Common myeloid progenitor, CD34-positive (primary cell): ENCODE data around the gene CDC42EP4.

Experiments
- CTCF ChIA-PET: fragments of 350-600 bp; sonication (Branson Sonifier 250); formaldehyde crosslinking; loops from one replicate; lab custom pipeline; 2021; ENCODE audit warnings: antibody characterized with exemption; lab: Charles Lee
- POLR2A ChIA-PET: fragments of 350-600 bp; sonication (Branson Sonifier 250); formaldehyde crosslinking; loops from one replicate; lab custom pipeline; 2021; ENCODE audit warnings: antibody characterized with exemption; lab: Charles Lee
- DNase-seq, 3 donors: peaks; one replicate each; pipeline versions ENCODE4 v3.0.0 to v3.0.0-alpha.2; 2013
- H3K27ac ChIP-seq, 2 experiments: 1 replicate in 1 of 2; 2 replicates in 1 of 2; pipeline ENCODE4 v1.7.0; 2013; ENCODE audit warnings: inconsistent platforms in 2 of 2, low read length in 2 of 2, mild to moderate bottlenecking in 2 of 2, low read depth in 1 of 2, moderate library complexity in 1 of 2; ENCODE audit not compliant: severe bottlenecking in 2 of 2, insufficient read depth in 1 of 2, poor library complexity in 1 of 2
- H3K27me3 ChIP-seq, 5 experiments: replicated peaks in 2 of 5; 1 replicate in 3 of 5; 2 replicates in 2 of 5; pipeline versions ENCODE4 v1.6.1 to v1.7.0; 2013; ENCODE audit warnings: low read length in 4 of 5, mild to moderate bottlenecking in 2 of 5, moderate library complexity in 2 of 5, inconsistent platforms in 1 of 5; ENCODE audit not compliant: insufficient read depth in 5 of 5, control insufficient read depth in 4 of 5
- H3K36me3 ChIP-seq, 4 experiments: 1 replicate in 2 of 4; 2 replicates in 2 of 4; pipeline versions ENCODE4 v1.6.1 to v1.7.0; 2013; ENCODE audit warnings: low read length in 3 of 4, control low read depth in 1 of 4, mild to moderate bottlenecking in 1 of 4; ENCODE audit not compliant: control insufficient read depth in 4 of 4, insufficient read depth in 4 of 4
- H3K4me1 ChIP-seq, 4 experiments: 1 replicate in 3 of 4; 2 replicates in 1 of 4; pipeline versions ENCODE4 v1.6.1 to v1.7.1; 2013; ENCODE audit warnings: low read length in 3 of 4, mild to moderate bottlenecking in 3 of 4, control low read depth in 1 of 4, inconsistent platforms in 1 of 4, moderate library complexity in 1 of 4; ENCODE audit not compliant: control insufficient read depth in 4 of 4, insufficient read depth in 4 of 4; ENCODE audit errors: control extremely low read depth in 1 of 4
- H3K4me3 ChIP-seq, 7 experiments: 1 replicate in 4 of 7; 2 replicates in 3 of 7; pipeline versions ENCODE4 v1.5.1 to v1.7.0; 2013; ENCODE audit warnings: mild to moderate bottlenecking in 7 of 7, low read length in 6 of 7, moderate library complexity in 6 of 7, inconsistent platforms in 2 of 7, low read depth in 2 of 7, control low read depth in 1 of 7; ENCODE audit not compliant: insufficient read depth in 4 of 7, control insufficient read depth in 1 of 7; ENCODE audit errors: extremely low read depth in 1 of 7
- H3K9me3 ChIP-seq, 5 experiments: 1 replicate in 4 of 5; 2 replicates in 1 of 5; pipeline versions ENCODE4 v1.6.1 to v1.7.1; 2013; ENCODE audit warnings: low read length in 4 of 5, mild to moderate bottlenecking in 2 of 5, inconsistent platforms in 1 of 5, low read depth in 1 of 5, moderate library complexity in 1 of 5; ENCODE audit not compliant: control insufficient read depth in 4 of 5, insufficient read depth in 2 of 5; ENCODE audit errors: control extremely low read depth in 1 of 5
- WGBS: methylation state at CpG from one replicate; pipeline ENCODE4 v1.1.5; 2013; ENCODE audit not compliant: insufficient coverage; 5-methylcytosine and 5-hydroxymethylcytosine counted together

CDC42EP4 gene

GRCh38 chr17:73247726-73248125 is 64.1 kb downstream of the CDC42EP4 start:
- Histone ChIP-seq H3K27ac (no peak overlapping the region), H3K27me3 (no peaks in the 10 kb centered on the region), H3K9me3 (no peaks in the 10 kb centered on the region), H3K4me1 (no peaks in the 10 kb centered on the region), H3K36me3 (peaks cover 0 to 45% (median 20%) of the 10 kb centered on the region in 4 experiments), H3K4me3 (no peak overlapping the region)
- no peak for DNase-seq
- POLR2A ChIA-PET, result no interaction called here
- CTCF ChIA-PET, result interaction anchor here (0.5 to 1.5 kb wide), 4 partner anchors 12 to 520 kb away, joined by 3 read pairs; a partner anchor contains a TSS
- WGBS, result 100% methylated on average over 2 of the region's 2 CpGs

GRCh38 chr17:73240561-73240960 is 71.2 kb downstream of the CDC42EP4 start:
- POLR2A ChIA-PET, result no interaction called here
- Histone ChIP-seq H3K9me3 (no peaks in the 10 kb centered on the region), H3K4me1 (peaks cover 0 to 9% (median 0%) of the 10 kb centered on the region in 4 experiments), H3K27me3 (no peaks in the 10 kb centered on the region), H3K27ac (no peak overlapping the region), H3K4me3 (no peak overlapping the region), H3K36me3 (peaks cover 17 to 60% (median 44%) of the 10 kb centered on the region in 4 experiments)
- no peak for DNase-seq
- CTCF ChIA-PET, result interaction anchor here (0.9 to 1.3 kb wide), 4 partner anchors 9 to 513 kb away, joined by 3 to 4 read pairs (median 3); no protein-coding TSS in a partner anchor
- WGBS, result 58% methylated on average over 1 of the region's 2 CpGs

GRCh38 chr17:73237714-73238113 is 74.1 kb downstream of the CDC42EP4 start:
- ChIA-PET POLR2A (no interaction called here), CTCF (interaction anchor here (1.4 to 1.8 kb wide), 2 partner anchors 13 to 16 kb away, joined by 5 read pairs; no protein-coding TSS in a partner anchor)
- DNase-seq, result no peak
- Histone ChIP-seq H3K36me3 (peaks cover 17 to 49% (median 37%) of the 10 kb centered on the region in 4 experiments), H3K4me1 (peaks cover 8 to 21% (median 9%) of the 10 kb centered on the region in 4 experiments), H3K4me3 (no peak overlapping the region), H3K27me3 (no peaks in the 10 kb centered on the region), H3K9me3 (no peaks in the 10 kb centered on the region), H3K27ac (peak overlapping the region; percentile 12 to 60)
- 62% methylated on average over 6 of the region's 6 CpGs for WGBS

GRCh38 chr17:73234736-73235135 is 77.1 kb downstream of the CDC42EP4 start:
- POLR2A ChIA-PET, result no interaction called here
- peaks cover 14 to 34% (median 21%) of the 10 kb centered on the region in 4 experiments for H3K4me1 ChIP-seq
- DNase-seq, result no peak
- H3K27ac ChIP-seq, result no peak overlapping the region
- H3K36me3 ChIP-seq, result peaks cover 17 to 35% (median 28%) of the 10 kb centered on the region in 4 experiments
- WGBS, result 98% methylated on average over 9 of the region's 10 CpGs
- H3K27me3 ChIP-seq, result no peaks in the 10 kb centered on the region
- no peak overlapping the region for H3K4me3 ChIP-seq
- CTCF ChIA-PET, result interaction anchor here (0.9 to 2.4 kb wide), 5 partner anchors 21 to 506 kb away, joined by 3 to 5 read pairs (median 3); no protein-coding TSS in a partner anchor
- no peaks in the 10 kb centered on the region for H3K9me3 ChIP-seq
